HFFc6 (cell line): ENCODE results near the gene KLF5. TPM values are rescaled to one million over a fixed set of nuclear protein-coding genes. Genes with fewer than 3 reads are reported as not detected.

Experiments
- DNase-seq: peaks from one replicate; pipeline ENCODE4 v3.0.0-alpha.2; 2018
- H3K27ac Mint-ChIP-seq: 2 replicates; pipeline ENCODE4 v1.8.0; 2020; ENCODE audit warnings: mild to moderate bottlenecking, mixed read lengths
- H3K27me3 Mint-ChIP-seq: 2 replicates; pipeline ENCODE4 v1.8.0; 2021; ENCODE audit warnings: mild to moderate bottlenecking, moderate library complexity, mixed read lengths; ENCODE audit not compliant: insufficient read depth
- H3K36me3 Mint-ChIP-seq: 2 replicates; pipeline ENCODE4 v1.8.0; 2021; ENCODE audit warnings: low read depth, mixed read lengths
- H3K4me1 Mint-ChIP-seq: 2 replicates; pipeline ENCODE4 v1.8.0; 2020; ENCODE audit warnings: low read depth, mixed read lengths
- H3K4me3 Mint-ChIP-seq: 2 replicates; pipeline ENCODE4 v1.8.0; 2020; ENCODE audit warnings: mild to moderate bottlenecking, moderate library complexity, mixed read lengths
- H3K9me3 Mint-ChIP-seq: 2 replicates; pipeline ENCODE4 v1.8.0; 2020; ENCODE audit warnings: mild to moderate bottlenecking, mixed read lengths
- total RNA-seq, 6 experiments: library from RNA; stranded (reverse); fragmentation: NEBNext Ultra II Directional; extraction: Animal tissue kit (Norgen Biotek cat#: 25700); gene quantifications; 2 replicates in 1 of 6; 3 replicates in 5 of 6; pipeline ENCODE4 v1.2.3, GENCODE V29; 2021
- TF ChIP-seq, protein P1 (sequence below): fragments of 200-600 bp; sonication (generic); IDR thresholded peaks from 2 replicates; pipeline ENCODE4 v1.5.0; 2021; ENCODE audit warnings: antibody characterized with exemption, mild to moderate bottlenecking

KLF5 gene
- total RNA-seq, 6 experiments from 2014 or later, result 20.3 to 37.1 (median 28.5) TPM

DNA sequence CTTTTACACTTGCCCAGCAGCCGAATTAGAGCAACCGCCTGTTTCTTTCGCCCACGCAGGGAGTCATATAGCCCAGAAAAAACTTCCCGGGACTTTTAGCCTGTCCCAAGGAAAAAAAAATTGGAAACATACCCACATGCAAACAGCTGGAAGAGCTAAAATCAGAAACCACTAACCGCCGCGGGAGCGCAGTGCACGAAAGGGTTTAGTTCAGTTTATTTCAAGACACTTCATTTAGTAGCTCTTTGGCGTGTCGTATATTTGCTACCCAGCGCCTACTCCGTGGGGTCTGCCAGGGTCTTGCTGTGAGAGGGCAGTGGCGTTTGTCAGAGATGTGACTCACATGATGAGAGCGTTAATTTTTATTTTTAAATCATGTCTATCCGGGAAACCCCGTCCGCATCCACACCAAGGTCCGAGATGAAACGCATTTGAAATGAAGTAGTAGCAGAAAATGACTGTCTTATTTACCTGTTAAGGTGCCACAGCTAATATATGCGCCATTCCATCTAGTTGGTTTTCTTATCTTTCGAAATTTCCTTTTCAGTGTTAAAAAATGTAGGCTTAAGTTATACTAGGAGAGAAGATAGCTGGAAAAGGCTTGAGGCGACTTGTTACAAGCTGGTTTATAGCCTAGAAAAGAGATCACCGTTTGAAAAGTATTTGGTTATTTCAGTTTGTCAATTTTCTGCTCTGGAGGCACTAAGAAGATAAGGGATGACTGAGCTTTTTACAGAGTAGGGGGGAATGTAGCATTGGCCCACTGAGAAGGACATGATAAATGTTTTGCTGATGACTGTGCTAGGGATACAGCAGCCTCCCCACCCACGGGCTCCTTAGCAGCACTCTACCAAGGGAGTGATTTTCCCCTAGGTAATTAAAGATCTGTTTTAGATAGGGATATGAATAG is 1.7 kb downstream of the KLF5 start:
- peak; percentile 35 for DNase-seq
- peaks cover 42% of the 10 kb centered on the region for H3K36me3 Mint-ChIP-seq
- TF ChIP-seq, protein P1, sequence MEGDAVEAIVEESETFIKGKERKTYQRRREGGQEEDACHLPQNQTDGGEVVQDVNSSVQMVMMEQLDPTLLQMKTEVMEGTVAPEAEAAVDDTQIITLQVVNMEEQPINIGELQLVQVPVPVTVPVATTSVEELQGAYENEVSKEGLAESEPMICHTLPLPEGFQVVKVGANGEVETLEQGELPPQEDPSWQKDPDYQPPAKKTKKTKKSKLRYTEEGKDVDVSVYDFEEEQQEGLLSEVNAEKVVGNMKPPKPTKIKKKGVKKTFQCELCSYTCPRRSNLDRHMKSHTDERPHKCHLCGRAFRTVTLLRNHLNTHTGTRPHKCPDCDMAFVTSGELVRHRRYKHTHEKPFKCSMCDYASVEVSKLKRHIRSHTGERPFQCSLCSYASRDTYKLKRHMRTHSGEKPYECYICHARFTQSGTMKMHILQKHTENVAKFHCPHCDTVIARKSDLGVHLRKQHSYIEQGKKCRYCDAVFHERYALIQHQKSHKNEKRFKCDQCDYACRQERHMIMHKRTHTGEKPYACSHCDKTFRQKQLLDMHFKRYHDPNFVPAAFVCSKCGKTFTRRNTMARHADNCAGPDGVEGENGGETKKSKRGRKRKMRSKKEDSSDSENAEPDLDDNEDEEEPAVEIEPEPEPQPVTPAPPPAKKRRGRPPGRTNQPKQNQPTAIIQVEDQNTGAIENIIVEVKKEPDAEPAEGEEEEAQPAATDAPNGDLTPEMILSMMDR, result no peak
- peaks cover 68% of the 10 kb centered on the region for H3K4me1 Mint-ChIP-seq
- no peaks in the 10 kb centered on the region for H3K9me3 Mint-ChIP-seq
- peak overlapping the region; percentile 100 for H3K4me3 Mint-ChIP-seq
- no peaks in the 10 kb centered on the region; the same call in 1 of the 2 replicates for H3K27me3 Mint-ChIP-seq
- H3K27ac Mint-ChIP-seq, result peak overlapping the region; percentile 95

DNA sequence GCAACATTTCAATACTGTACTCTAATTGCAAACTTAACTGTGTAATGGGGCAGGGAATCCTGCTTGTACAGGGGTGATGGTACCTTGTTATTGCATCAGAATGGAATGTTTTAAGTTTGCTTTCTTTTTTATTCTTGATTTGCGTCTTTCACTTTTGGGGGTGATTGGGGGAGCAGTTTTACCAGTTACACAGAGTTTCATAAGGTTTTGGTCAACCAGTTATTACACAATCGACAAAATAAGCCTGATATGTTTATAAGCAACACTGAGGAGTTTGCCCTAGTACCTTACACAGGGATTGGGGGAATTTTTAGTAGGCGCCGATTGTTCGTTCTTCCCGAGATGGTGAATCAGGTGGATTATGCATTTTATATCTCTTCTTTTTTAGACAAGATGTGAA is 2.7 kb downstream of the KLF5 start:
- no peaks in the 10 kb centered on the region; the same call in 1 of the 2 replicates for H3K27me3 Mint-ChIP-seq
- H3K9me3 Mint-ChIP-seq, result no peaks in the 10 kb centered on the region

DNA sequence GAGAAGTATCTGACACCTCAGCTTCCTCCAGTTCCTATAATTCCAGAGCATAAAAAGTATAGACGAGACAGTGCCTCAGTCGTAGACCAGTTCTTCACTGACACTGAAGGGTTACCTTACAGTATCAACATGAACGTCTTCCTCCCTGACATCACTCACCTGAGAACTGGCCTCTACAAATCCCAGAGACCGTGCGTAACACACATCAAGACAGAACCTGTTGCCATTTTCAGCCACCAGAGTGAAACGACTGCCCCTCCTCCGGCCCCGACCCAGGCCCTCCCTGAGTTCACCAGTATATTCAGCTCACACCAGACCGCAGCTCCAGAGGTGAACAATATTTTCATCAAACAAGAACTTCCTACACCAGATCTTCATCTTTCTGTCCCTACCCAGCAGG is 3.1 kb downstream of the KLF5 start:
- Mint-ChIP-seq H3K27ac (peak overlapping the region; percentile 44), H3K27me3 (no peaks in the 10 kb centered on the region; the same call in 1 of the 2 replicates), H3K4me1 (peaks cover 62% of the 10 kb centered on the region), H3K9me3 (no peaks in the 10 kb centered on the region), H3K4me3 (peak overlapping the region; percentile 100), H3K36me3 (peaks cover 50% of the 10 kb centered on the region)
- TF ChIP-seq, protein P1, result no peak
- no peak for DNase-seq

More for the DNA sequence above, 2.7 kb downstream of the KLF5 start:
- DNase-seq, result no peak
- Mint-ChIP-seq H3K27ac (peak overlapping the region; percentile 44), H3K36me3 (peaks cover 50% of the 10 kb centered on the region), H3K4me1 (peaks cover 65% of the 10 kb centered on the region), H3K4me3 (peak overlapping the region; percentile 100)
- TF ChIP-seq, protein P1, result no peak

DNA sequence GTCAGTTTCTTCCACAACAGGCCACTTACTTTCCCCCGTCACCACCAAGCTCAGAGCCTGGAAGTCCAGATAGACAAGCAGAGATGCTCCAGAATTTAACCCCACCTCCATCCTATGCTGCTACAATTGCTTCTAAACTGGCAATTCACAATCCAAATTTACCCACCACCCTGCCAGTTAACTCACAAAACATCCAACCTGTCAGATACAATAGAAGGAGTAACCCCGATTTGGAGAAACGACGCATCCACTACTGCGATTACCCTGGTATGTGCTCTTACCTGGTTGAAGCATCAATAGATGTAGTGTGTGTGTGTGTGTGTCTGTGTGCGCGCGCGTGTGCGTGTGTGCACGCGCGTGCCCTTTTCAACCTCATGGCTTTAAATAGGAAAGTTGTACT is 3.7 kb downstream of the KLF5 start:
- Mint-ChIP-seq H3K27ac (peak overlapping the region; percentile 44; the same call in 1 of the 2 replicates), H3K4me3 (peak overlapping the region; percentile 100), H3K27me3 (no peaks in the 10 kb centered on the region; the same call in 1 of the 2 replicates), H3K36me3 (peaks cover 53% of the 10 kb centered on the region), H3K9me3 (no peaks in the 10 kb centered on the region), H3K4me1 (peaks cover 56% of the 10 kb centered on the region)
- DNase-seq, result no peak
- TF ChIP-seq, protein P1, result no peak

DNA sequence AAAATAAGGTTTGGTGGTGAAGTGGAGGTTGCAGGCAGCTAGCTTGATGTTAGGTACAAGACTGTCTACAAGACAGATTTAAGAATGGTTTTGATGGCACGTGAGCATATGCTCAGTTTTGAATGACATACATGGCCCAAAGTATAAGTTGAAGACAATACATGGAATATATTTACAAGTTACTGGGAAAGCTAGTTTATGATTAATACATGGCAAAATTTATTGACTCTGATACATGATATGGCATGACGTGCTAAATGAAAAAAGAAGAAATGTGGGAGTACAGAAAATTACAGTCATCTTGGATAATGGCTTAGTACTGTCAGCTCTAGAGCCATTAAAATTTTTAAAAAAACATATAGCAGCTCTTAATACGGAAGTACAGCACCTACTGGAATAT is 4.4 kb downstream of the KLF5 start:
- DNase-seq, result no peak
- TF ChIP-seq, protein P1, result no peak
- Mint-ChIP-seq H3K4me1 (peaks cover 49% of the 10 kb centered on the region), H3K27ac (no peak overlapping the region; the same call in 1 of the 2 replicates), H3K4me3 (peak overlapping the region; percentile 13; the same call in 1 of the 2 replicates), H3K9me3 (no peaks in the 10 kb centered on the region), H3K27me3 (no peaks in the 10 kb centered on the region; the same call in 1 of the 2 replicates), H3K36me3 (peaks cover 56% of the 10 kb centered on the region)
